Panc1 (cell line): ENCODE data around the gene GAS7. TPM values are rescaled to one million over a fixed set of nuclear protein-coding genes. Genes with fewer than 3 reads are reported as not detected.

Experiments used
- ATAC-seq: fragments of 200-7000 bp; cut with Tn5 transposase; 2 replicates; pipeline ENCODE4 v1.9.1; 2020; ENCODE audit warnings: mild to moderate bottlenecking, moderate library complexity
- BruUV-seq: library from RNA; stranded (reverse); fragments of 400-500 nt; replicated peaks from 2 replicates; lab custom pipeline; 2021; lab: Mats Ljungman, UMichigan
- CTCF ChIA-PET: fragments of 300-600 bp; sonication (Branson Sonifier 250); formaldehyde crosslinking; loops from one replicate; lab custom pipeline; 2022; ENCODE audit warnings: antibody characterized with exemption; lab: Charles Lee
- POLR2A ChIA-PET: fragments of 300-600 bp; sonication (Branson Sonifier 250); formaldehyde crosslinking; loops from one replicate; lab custom pipeline; 2022; ENCODE audit warnings: antibody characterized with exemption; lab: Charles Lee
- DNase-seq: peaks from one replicate; pipeline ENCODE4 v3.0.0-alpha.2; 2010; ENCODE audit warnings: low read depth, low spot score
- H3K27ac ChIP-seq: 2 replicates; pipeline ENCODE4 v1.5.1; 2011; ENCODE audit warnings: mild to moderate bottlenecking, low read length, inconsistent platforms
- H3K27me3 ChIP-seq: fragments of 200-500 bp; sonication (Bioruptor generic); 2 replicates; pipeline ENCODE4 v1.6.0; 2014; ENCODE audit warnings: low read length, inconsistent platforms; ENCODE audit not compliant: control insufficient read depth, insufficient read depth
- H3K36me3 ChIP-seq: fragments of 200-500 bp; sonication (Bioruptor generic); 2 replicates; pipeline ENCODE4 v1.5.1; 2014; ENCODE audit warnings: inconsistent platforms, mild to moderate bottlenecking, low read length, moderate library complexity; ENCODE audit not compliant: control insufficient read depth, insufficient read depth
- H3K4me1 ChIP-seq: 2 replicates; pipeline ENCODE4 v1.5.1; 2011; ENCODE audit warnings: inconsistent platforms, mild to moderate bottlenecking, low read length, moderate library complexity; ENCODE audit not compliant: control insufficient read depth, insufficient read depth
- H3K4me3 ChIP-seq, 2 experiments: 2 replicates each; pipeline ENCODE4 v1.5.1; 2011 to 2012; ENCODE audit warnings: low read depth in 2 of 2, low read length in 2 of 2, mild to moderate bottlenecking in 2 of 2, inconsistent platforms in 1 of 2, moderate library complexity in 1 of 2
- H3K9me3 ChIP-seq: fragments of 200-500 bp; sonication (Bioruptor generic); 2 replicates; pipeline ENCODE4 v1.5.1; 2014; ENCODE audit warnings: low read depth, mild to moderate bottlenecking, inconsistent platforms, low read length, moderate library complexity; ENCODE audit not compliant: control insufficient read depth, insufficient read depth
- CTCF ChIP-seq: fragments of 450-650 bp; IDR thresholded peaks from 2 replicates; pipeline ENCODE4 v1.5.1; 2017; ENCODE audit warnings: mild to moderate bottlenecking
- POLR2AphosphoS5 ChIP-seq: IDR thresholded peaks from 2 replicates; pipeline ENCODE4 v1.6.1; 2012; ENCODE audit warnings: mild to moderate bottlenecking, low read depth, low read length, moderate library complexity
- SIN3A ChIP-seq: IDR thresholded peaks from 2 replicates; pipeline ENCODE4 v1.6.1; 2012; ENCODE audit warnings: low read depth, mild to moderate bottlenecking, low read length, moderate library complexity, borderline replicate concordance; ENCODE audit not compliant: insufficient read depth
- TCF7L2 ChIP-seq: IDR thresholded peaks from 2 replicates; pipeline ENCODE4 v1.6.1; 2011; ENCODE audit warnings: mild to moderate bottlenecking, low read depth, low read length, inconsistent platforms
- in situ Hi-C: cut with HindIII; loops from 2 replicates; pipeline ENCODE4 v1.10.0; 2016; ENCODE audit warnings: low sequenced_read_pairs, low pct_unique_long_range_greater_than_20kb
- intact Hi-C: fragments of 100-400 bp; cut with micrococcal nuclease; formaldehyde crosslinking; loops from one replicate; pipeline ENCODE4 v1.10.0; 2022; ENCODE audit not compliant: unreplicated experiment
- total RNA-seq: library from RNA; stranded (reverse); gene quantifications from one replicate; pipeline ENCODE4 v1.2.1, GENCODE V29; 2021; ENCODE audit not compliant: unreplicated experiment
- TF ChIP-seq, protein P1 (sequence below), 2 experiments: IDR thresholded peaks; 2 replicates each; pipeline ENCODE4 v1.6.1; 2011 to 2012; ENCODE audit warnings: low read depth in 2 of 2, control low read depth in 1 of 2, low read length in 1 of 2, mild to moderate bottlenecking in 1 of 2, moderate library complexity in 1 of 2; ENCODE audit not compliant: insufficient read depth in 1 of 2

The GAS7 gene
- total RNA-seq, 1 experiment from 2014 or later, result 0.05 TPM

DNA sequence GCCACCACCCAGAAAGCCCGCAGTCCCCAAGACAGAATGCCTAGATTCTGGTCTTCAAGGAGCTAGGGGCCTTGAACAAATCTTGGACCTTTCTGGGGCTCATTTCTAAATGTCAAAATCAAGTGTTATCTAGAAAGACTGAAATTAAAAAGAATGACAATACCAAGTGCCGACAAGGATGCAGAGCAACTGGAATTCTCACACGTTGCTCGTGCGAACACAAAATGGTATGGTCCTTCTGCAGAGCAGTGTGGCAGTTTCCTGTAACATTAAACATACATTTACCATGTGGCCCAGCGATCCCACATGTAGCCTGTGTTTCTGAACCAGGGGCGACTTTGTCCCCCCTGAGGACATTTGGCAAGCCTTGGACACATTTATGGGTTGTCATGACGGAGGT is 137.9 kb downstream of the GAS7 start:
- Histone ChIP-seq H3K4me3 (no peak overlapping the region), H3K9me3 (no peaks in the 10 kb centered on the region), H3K4me1 (no peaks in the 10 kb centered on the region), H3K36me3 (no peaks in the 10 kb centered on the region), H3K27me3 (no peaks in the 10 kb centered on the region), H3K27ac (no peak overlapping the region)
- DNase-seq, result no peak
- POLR2A ChIA-PET, result no interaction called here
- CTCF ChIA-PET, result no interaction called here
- in situ Hi-C loops (no loop called here), intact Hi-C loops (no loop called here)
- no peak for ATAC-seq
- BruUV-seq, result no TSS peak
- TF ChIP-seq, protein P1, sequence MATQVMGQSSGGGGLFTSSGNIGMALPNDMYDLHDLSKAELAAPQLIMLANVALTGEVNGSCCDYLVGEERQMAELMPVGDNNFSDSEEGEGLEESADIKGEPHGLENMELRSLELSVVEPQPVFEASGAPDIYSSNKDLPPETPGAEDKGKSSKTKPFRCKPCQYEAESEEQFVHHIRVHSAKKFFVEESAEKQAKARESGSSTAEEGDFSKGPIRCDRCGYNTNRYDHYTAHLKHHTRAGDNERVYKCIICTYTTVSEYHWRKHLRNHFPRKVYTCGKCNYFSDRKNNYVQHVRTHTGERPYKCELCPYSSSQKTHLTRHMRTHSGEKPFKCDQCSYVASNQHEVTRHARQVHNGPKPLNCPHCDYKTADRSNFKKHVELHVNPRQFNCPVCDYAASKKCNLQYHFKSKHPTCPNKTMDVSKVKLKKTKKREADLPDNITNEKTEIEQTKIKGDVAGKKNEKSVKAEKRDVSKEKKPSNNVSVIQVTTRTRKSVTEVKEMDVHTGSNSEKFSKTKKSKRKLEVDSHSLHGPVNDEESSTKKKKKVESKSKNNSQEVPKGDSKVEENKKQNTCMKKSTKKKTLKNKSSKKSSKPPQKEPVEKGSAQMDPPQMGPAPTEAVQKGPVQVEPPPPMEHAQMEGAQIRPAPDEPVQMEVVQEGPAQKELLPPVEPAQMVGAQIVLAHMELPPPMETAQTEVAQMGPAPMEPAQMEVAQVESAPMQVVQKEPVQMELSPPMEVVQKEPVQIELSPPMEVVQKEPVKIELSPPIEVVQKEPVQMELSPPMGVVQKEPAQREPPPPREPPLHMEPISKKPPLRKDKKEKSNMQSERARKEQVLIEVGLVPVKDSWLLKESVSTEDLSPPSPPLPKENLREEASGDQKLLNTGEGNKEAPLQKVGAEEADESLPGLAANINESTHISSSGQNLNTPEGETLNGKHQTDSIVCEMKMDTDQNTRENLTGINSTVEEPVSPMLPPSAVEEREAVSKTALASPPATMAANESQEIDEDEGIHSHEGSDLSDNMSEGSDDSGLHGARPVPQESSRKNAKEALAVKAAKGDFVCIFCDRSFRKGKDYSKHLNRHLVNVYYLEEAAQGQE (IDR thresholded peaks at IDR 0.05; ENCODE audit: insufficient read depth in 1 of 2, low read depth in 2 of 2, low read length in 1 of 2), result no peak
- TF ChIP-seq POLR2AphosphoS5 (no peak), SIN3A (no peak), CTCF (no peak), TCF7L2 (no peak)

GRCh38 chr17:10059684-10060211 is 138.7 kb downstream of the GAS7 start:
- H3K4me3 ChIP-seq, result no peak overlapping the region
- H3K27ac ChIP-seq, result no peak overlapping the region
- ATAC-seq (no peak), DNase-seq (no peak)
- BruUV-seq, result no TSS peak
- no peaks in the 10 kb centered on the region for H3K4me1 ChIP-seq
- intact Hi-C loops (no loop called here), in situ Hi-C loops (no loop called here)
- POLR2A ChIA-PET, result no interaction called here
- TF ChIP-seq POLR2AphosphoS5, result no peak
- TF ChIP-seq, protein P1 (IDR thresholded peaks at IDR 0.05; ENCODE audit: insufficient read depth in 1 of 2, low read depth in 2 of 2, low read length in 1 of 2), result no peak
- TF ChIP-seq TCF7L2, result no peak
- TF ChIP-seq SIN3A, result no peak
- TF ChIP-seq CTCF, result no peak
- no peaks in the 10 kb centered on the region for H3K9me3 ChIP-seq
- H3K36me3 ChIP-seq, result no peaks in the 10 kb centered on the region
- CTCF ChIA-PET, result no interaction called here
- H3K27me3 ChIP-seq, result no peaks in the 10 kb centered on the region
